ENCODE data around the gene SPRN. TPM values are rescaled to one million over a fixed set of nuclear protein-coding genes. Genes with fewer than 3 reads are reported as not detected.

The SPRN gene
- total RNA-seq, 1 donor from 2014 or later, result not detected

GRCh38 chr10:133411523-133412380 is 12.7 kb downstream of the SPRN start:
- DNase-seq (ENCODE audit: low read depth, low spot score), result no peak

GRCh38 chr10:133405844-133406527 is 18.4 kb downstream of the SPRN start:
- DNase-seq (ENCODE audit: low read depth, low spot score), result no peak

- no peak for DNase-seq (ENCODE audit: low read depth, low spot score)
Measured at GRCh38 chr10:133405272-133405671, 19.2 kb downstream of the SPRN start.

- DNase-seq (ENCODE audit: low read depth, low spot score), result no peak
Measured at GRCh38 chr10:133403784-133404183, 20.6 kb downstream of the SPRN start.

- no peak for DNase-seq (ENCODE audit: low read depth, low spot score)
Measured at GRCh38 chr10:133403359-133403758, 21.1 kb downstream of the SPRN start.

- no peak for DNase-seq (ENCODE audit: low read depth, low spot score)
Measured at GRCh38 chr10:133401981-133402725, 22.3 kb downstream of the SPRN start.

- DNase-seq (ENCODE audit: low read depth, low spot score), result no peak
Measured at GRCh38 chr10:133401500-133401899, 22.9 kb downstream of the SPRN start.

GRCh38 chr10:133400624-133401424 is 23.6 kb downstream of the SPRN start:
- no peak for DNase-seq (ENCODE audit: low read depth, low spot score)

- DNase-seq (ENCODE audit: low read depth, low spot score), result no peak
Measured at GRCh38 chr10:133399123-133399601, 25.3 kb downstream of the SPRN start.

GRCh38 chr10:133397938-133398337 is 26.5 kb downstream of the SPRN start:
- no peak for DNase-seq (ENCODE audit: low read depth, low spot score)

GRCh38 chr10:133396035-133396624 is 28.3 kb downstream of the SPRN start:
- DNase-seq (ENCODE audit: low read depth, low spot score), result no peak

GRCh38 chr10:133394801-133395221 is 29.6 kb downstream of the SPRN start:
- DNase-seq (ENCODE audit: low read depth, low spot score), result no peak

- DNase-seq (ENCODE audit: low read depth, low spot score), result peak; percentile 41
Measured at GRCh38 chr10:133394064-133394663, 30.3 kb downstream of the SPRN start, which contains the start of gene MTG1. TSS of gene MTG1 (plus strand) at chr10:133394157. CDS start at chr10:133394221, 64 bp downstream.

GRCh38 chr10:133393401-133394063 is 30.9 kb downstream of the SPRN start:
- no peak for DNase-seq (ENCODE audit: low read depth, low spot score)

GRCh38 chr10:133391761-133392518 is 32.5 kb downstream of the SPRN start:
- DNase-seq (ENCODE audit: low read depth, low spot score), result no peak

GRCh38 chr10:133391249-133391635 is 33.2 kb downstream of the SPRN start:
- DNase-seq (ENCODE audit: low read depth, low spot score), result no peak

GRCh38 chr10:133390597-133391248 is 33.7 kb downstream of the SPRN start:
- no peak for DNase-seq (ENCODE audit: low read depth, low spot score)
